CD14-positive monocyte (primary cell): ENCODE results near the gene CEP85L. TPM values are rescaled to one million over a fixed set of nuclear protein-coding genes. Genes with fewer than 3 reads are reported as not detected.

Source experiments
- DNase-seq, 3 donors: peaks; one replicate each; pipeline ENCODE4 v3.0.0-alpha.2; 2011 to 2022
- H2AFZ ChIP-seq: 2 replicates; pipeline ENCODE4 v1.6.0; 2012; ENCODE audit warnings: mild to moderate bottlenecking, low read depth, low read length, inconsistent platforms; ENCODE audit not compliant: insufficient read depth, poor library complexity, severe bottlenecking
- H3K27ac ChIP-seq, 2 donors: 1 replicate in 1 of 2; 2 replicates in 1 of 2; pipeline ENCODE4 v1.5.1; 2012 to 2013; ENCODE audit warnings: low read length in 2 of 2, control low read depth in 1 of 2, inconsistent platforms in 1 of 2, low read depth in 1 of 2, mild to moderate bottlenecking in 1 of 2
- H3K27me3 ChIP-seq, 2 donors: one replicate each; pipeline versions ENCODE4 v1.6.0 to v1.6.1; 2011 to 2013; ENCODE audit warnings: low read length in 2 of 2; ENCODE audit not compliant: control insufficient read depth in 2 of 2, insufficient read depth in 2 of 2
- H3K36me3 ChIP-seq, 2 donors: replicated peaks in 1 of 2; 1 replicate in 1 of 2; 2 replicates in 1 of 2; pipeline versions ENCODE4 v1.5.1 to v1.6.1; 2012 to 2013; ENCODE audit warnings: low read length in 2 of 2, control low read depth in 1 of 2, inconsistent platforms in 1 of 2, mild to moderate bottlenecking in 1 of 2; ENCODE audit not compliant: insufficient read depth in 2 of 2, control insufficient read depth in 1 of 2
- H3K4me1 ChIP-seq, 2 donors: 1 replicate in 1 of 2; 2 replicates in 1 of 2; pipeline versions ENCODE4 v1.5.1 to v1.6.1; 2012 to 2013; ENCODE audit warnings: low read length in 2 of 2, control low read depth in 1 of 2, inconsistent platforms in 1 of 2, mild to moderate bottlenecking in 1 of 2, moderate library complexity in 1 of 2; ENCODE audit not compliant: insufficient read depth in 2 of 2, control insufficient read depth in 1 of 2
- H3K4me2 ChIP-seq: replicated peaks from 2 replicates; pipeline ENCODE3; 2012; ENCODE audit warnings: low read length, moderate library complexity, mild to moderate bottlenecking; ENCODE audit not compliant: poor library complexity, severe bottlenecking; ENCODE audit errors: extremely low read depth
- H3K4me3 ChIP-seq, 3 experiments: fragments of 200-600 bp in 1 of 3; sonication (generic) in 1 of 3; replicated peaks in 1 of 3; 1 replicate in 2 of 3; 2 replicates in 1 of 3; pipeline ENCODE4 v1.5.1; 2011 to 2013; ENCODE audit warnings: low read length in 3 of 3, mild to moderate bottlenecking in 3 of 3, control low read depth in 2 of 3, low read depth in 2 of 3, inconsistent platforms in 1 of 3, moderate library complexity in 1 of 3
- H3K79me2 ChIP-seq: 2 replicates; pipeline ENCODE4 v1.6.0; 2012; ENCODE audit warnings: mild to moderate bottlenecking, control low read depth, inconsistent platforms, low read length, moderate library complexity; ENCODE audit not compliant: insufficient read depth
- H3K9ac ChIP-seq: 2 replicates; pipeline ENCODE4 v1.6.0; 2017; ENCODE audit warnings: low read length, mild to moderate bottlenecking; ENCODE audit not compliant: insufficient read depth, poor library complexity, severe bottlenecking
- H3K9me3 ChIP-seq, 2 donors: replicated peaks in 1 of 2; 1 replicate in 1 of 2; 2 replicates in 1 of 2; pipeline versions ENCODE4 v1.5.1 to v1.6.1; 2012 to 2013; ENCODE audit warnings: low read length in 2 of 2, control low read depth in 1 of 2; ENCODE audit not compliant: control insufficient read depth in 1 of 2, insufficient read depth in 1 of 2
- H4K20me1 ChIP-seq: 2 replicates; pipeline ENCODE4 v1.6.0; 2012; ENCODE audit warnings: mild to moderate bottlenecking, low read length, control low read depth, moderate library complexity; ENCODE audit not compliant: insufficient read depth
- H3K27ac Mint-ChIP-seq, 7 donors: one replicate each; pipeline ENCODE4 v1.8.0; 2020; ENCODE audit warnings: mild to moderate bottlenecking in 7 of 7, mixed read lengths in 7 of 7, moderate library complexity in 6 of 7, inconsistent platforms in 2 of 7
- H3K27me3 Mint-ChIP-seq, 3 donors: one replicate each; pipeline ENCODE4 v1.8.0; 2021 to 2022; ENCODE audit warnings: low read depth in 3 of 3, mild to moderate bottlenecking in 3 of 3, mixed read lengths in 3 of 3, moderate library complexity in 3 of 3, inconsistent platforms in 1 of 3
- H3K36me3 Mint-ChIP-seq, 2 donors: one replicate each; pipeline ENCODE4 v1.8.0; 2020; ENCODE audit warnings: mixed read lengths in 2 of 2, inconsistent platforms in 1 of 2, mild to moderate bottlenecking in 1 of 2
- H3K4me1 Mint-ChIP-seq: one replicate; pipeline ENCODE4 v1.8.0; 2020; ENCODE audit warnings: mild to moderate bottlenecking, mixed read lengths
- H3K4me3 Mint-ChIP-seq, 2 donors: one replicate each; pipeline ENCODE4 v1.8.0; 2020; ENCODE audit warnings: mild to moderate bottlenecking in 2 of 2, mixed read lengths in 2 of 2, moderate library complexity in 1 of 2
- H3K9me3 Mint-ChIP-seq, 7 donors: one replicate each; pipeline ENCODE4 v1.8.0; 2020 to 2022; ENCODE audit warnings: mixed read lengths in 7 of 7, mild to moderate bottlenecking in 6 of 7, moderate library complexity in 6 of 7, inconsistent platforms in 2 of 7
- CTCF ChIP-seq: fragments of 200-600 bp; IDR thresholded peaks from one replicate; pipeline ENCODE4 v1.8.0; 2022; ENCODE audit warnings: antibody characterized with exemption, mild to moderate bottlenecking
- WGBS: methylation state at CpG from one replicate; pipeline ENCODE4 v1.1.5; 2013; ENCODE audit warnings: missing lambda C conversion rate; ENCODE audit not compliant: insufficient coverage; 5-methylcytosine and 5-hydroxymethylcytosine counted together
- intact Hi-C, 2 donors: fragments of 100-400 bp; cut with micrococcal nuclease; formaldehyde crosslinking; loops; one replicate each; pipeline versions ENCODE4 v1.15.0 to v1.15.1; 2023
- polyA plus RNA-seq, 3 donors: library from polyadenylated mRNA; depleted of rRNA in 1 of 3; unstranded in 2 of 3; stranded (reverse) in 1 of 3; fragments of 300-500 nt in 2 of 3; fragments of >200 nt in 1 of 3; fragmentation: Illumina TruSeq in 2 of 3; gene quantifications; 1 replicate in 2 of 3; 2 replicates in 1 of 3; pipeline ENCODE4 v1.2.3, GENCODE V29; 2012 to 2021

Gene CEP85L
- polyA plus RNA-seq, 3 donors: 14.9 to 38.3 (median 19.6) TPM

- Mint-ChIP-seq H3K9me3 (no peaks in the 10 kb centered on the region), H3K27ac (peak overlapping the region in 2 of 7 donors; percentile 6 to 18), H3K36me3 (peaks cover 3 to 4% of the 10 kb centered on the region in 2 donors), H3K27me3 (no peaks in the 10 kb centered on the region), H3K4me3 (no peak overlapping the region), H3K4me1 (peaks cover 16% of the 10 kb centered on the region)
- H3K4me3 ChIP-seq: no peak overlapping the region
- H3K27me3 ChIP-seq: no peaks in the 10 kb centered on the region
- no peak overlapping the region for H2AFZ ChIP-seq
- H3K9me3 ChIP-seq: no peaks in the 10 kb centered on the region
- no peak for TF ChIP-seq CTCF
- H3K36me3 ChIP-seq: no peaks in the 10 kb centered on the region
- no peak overlapping the region for H3K27ac ChIP-seq
- intact Hi-C loops: no loop called here
- peaks cover 100% of the 10 kb centered on the region for H4K20me1 ChIP-seq
- H3K4me1 ChIP-seq: no peaks in the 10 kb centered on the region
- no peak for DNase-seq
- 95% methylated on average over 2 of the region's 4 CpGs for WGBS
- H3K79me2 ChIP-seq: peaks cover 63% of the 10 kb centered on the region
- H3K9ac ChIP-seq: no peak overlapping the region
- H3K4me2 ChIP-seq: no peak overlapping the region
Measured at GRCh38 chr6:118620202-118620601, 31.2 kb downstream of the CEP85L start.

DNA sequence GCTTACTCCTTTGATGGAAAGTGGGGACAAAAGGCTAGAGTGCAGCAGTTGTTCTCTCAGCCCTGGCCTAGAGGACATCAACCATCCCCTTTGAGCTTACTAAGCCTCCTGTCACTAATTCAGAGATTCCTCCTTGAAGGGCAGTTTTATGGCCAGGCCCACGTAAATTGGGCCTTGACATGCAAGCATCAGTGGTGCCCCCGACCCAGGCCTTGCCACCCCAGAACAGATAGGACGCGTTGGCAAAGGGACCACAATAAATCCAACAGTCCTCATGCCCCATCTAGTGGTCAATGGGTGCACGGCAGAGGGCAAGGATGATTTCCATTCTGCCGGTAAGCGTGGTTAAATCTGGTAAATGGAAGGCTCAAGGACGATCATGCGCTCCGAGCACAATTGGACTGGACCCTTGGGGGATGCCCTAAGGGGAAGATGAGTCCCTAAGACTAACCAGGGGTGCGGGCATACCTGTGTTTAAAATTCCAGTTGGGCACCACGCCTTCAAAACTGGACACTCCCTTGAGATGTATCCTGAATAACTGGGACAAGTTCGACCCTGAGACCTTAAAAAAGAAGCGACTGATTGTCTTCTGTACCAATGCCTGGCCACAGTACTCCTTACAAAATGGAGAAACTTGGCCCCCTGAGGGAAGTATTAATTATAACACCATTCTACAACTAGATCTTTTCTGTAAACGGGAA lies 32.6 kb downstream of the CEP85L start:
- intact Hi-C loops: no loop called here
- no peak overlapping the region for H3K4me2 ChIP-seq
- H3K4me1 Mint-ChIP-seq: peaks cover 12% of the 10 kb centered on the region
- H3K4me3 ChIP-seq: no peak overlapping the region
- no peaks in the 10 kb centered on the region for H3K9me3 Mint-ChIP-seq
- H3K27ac Mint-ChIP-seq: peak overlapping the region in 1 of 7 donors; percentile 27
- H3K27ac ChIP-seq: no peak overlapping the region
- H3K9me3 ChIP-seq: no peaks in the 10 kb centered on the region
- H3K4me1 ChIP-seq: no peaks in the 10 kb centered on the region
- peak; percentile 85 for TF ChIP-seq CTCF
- peak; percentile 19 to 45 (median 44) for DNase-seq
- peaks cover 0 to 3% of the 10 kb centered on the region in 2 donors for H3K36me3 Mint-ChIP-seq
- 17% methylated on average over 7 of the region's 15 CpGs for WGBS
- peaks cover 100% of the 10 kb centered on the region for H4K20me1 ChIP-seq
- no peak overlapping the region for H2AFZ ChIP-seq
- H3K4me3 Mint-ChIP-seq: peak overlapping the region in 1 of 2 donors; percentile 28
- H3K79me2 ChIP-seq: peaks cover 60% of the 10 kb centered on the region
- no peaks in the 10 kb centered on the region for H3K36me3 ChIP-seq
- H3K9ac ChIP-seq: no peak overlapping the region
- no peaks in the 10 kb centered on the region for H3K27me3 ChIP-seq
- H3K27me3 Mint-ChIP-seq: no peaks in the 10 kb centered on the region
